Testis (tissue), 3 donors: ENCODE measurements around the gene ORM2. TPM values are rescaled to one million over a fixed set of nuclear protein-coding genes. Genes with fewer than 3 reads are reported as not detected.

Experiments used
- DNase-seq: peaks from one replicate; pipeline ENCODE4 v3.0.0-alpha.2; 2019
- H3K27ac ChIP-seq, 2 donors: fragments of 200-600 bp; sonication (generic); one replicate each; pipeline ENCODE4 v1.5.1; 2019
- H3K27me3 ChIP-seq: fragments of 200-600 bp; sonication (generic); one replicate; pipeline ENCODE4 v1.5.1; 2019
- H3K36me3 ChIP-seq: fragments of 200-600 bp; sonication (generic); one replicate; pipeline ENCODE4 v1.5.1; 2017; ENCODE audit warnings: low read depth; ENCODE audit errors: missing control alignments
- H3K4me1 ChIP-seq: fragments of 200-600 bp; sonication (generic); one replicate; pipeline ENCODE4 v1.5.1; 2019
- H3K4me3 ChIP-seq, 2 donors: fragments of 200-600 bp; sonication (generic); one replicate each; pipeline ENCODE4 v1.5.1; 2017 to 2019
- H3K9me3 ChIP-seq: fragments of 200-600 bp; sonication (generic); one replicate; pipeline ENCODE4 v1.5.1; 2017
- POLR2A ChIP-seq: fragments of 450-650 bp; IDR thresholded peaks from one replicate; pipeline ENCODE4 v1.6.1; 2017; ENCODE audit warnings: antibody characterized with exemption, mild to moderate bottlenecking, moderate library complexity
- WGBS, 2 donors: methylation state at CpG; one replicate each; pipeline ENCODE4 v1.1.5; 2018; 5-methylcytosine and 5-hydroxymethylcytosine counted together
- intact Hi-C: fragments of 100-400 bp; cut with DNase I; formaldehyde crosslinking; loops from one replicate; pipeline ENCODE4 v1.15.1; 2023; ENCODE audit warnings: low total_unique reads
- polyA plus RNA-seq: library from polyadenylated mRNA; stranded (reverse); fragments of 350-450 nt; fragmentation: Illumina TruSeq; extraction: RNeasy Lipid Tissue Mini Kit (QIAGEN cat#74804); gene quantifications from one replicate; pipeline ENCODE4 v1.2.3, GENCODE V29; 2014; ENCODE audit warnings: low read depth, low replicate concordance; ENCODE audit not compliant: insufficient read depth
- total RNA-seq, 2 donors: library from RNA; depleted of rRNA; stranded (reverse); fragments of >200 nt; gene quantifications; one replicate each; pipeline ENCODE4 v1.2.3, GENCODE V29; 2016
- TF ChIP-seq, protein P1 (sequence below), 3 experiments: fragments of 450-650 bp in 2 of 3; fragments of 200-600 bp in 1 of 3; sonication (generic) in 1 of 3; IDR thresholded peaks; one replicate each; pipeline ENCODE4 v1.5.1; 2016 to 2019; ENCODE audit warnings: antibody characterized with exemption in 3 of 3, mild to moderate bottlenecking in 2 of 3, moderate library complexity in 1 of 3

Gene ORM2
- total and polyA plus RNA-seq, 3 donors from 2014 or later: 0.56 to 2.3 TPM; not detected in 1

DNA sequence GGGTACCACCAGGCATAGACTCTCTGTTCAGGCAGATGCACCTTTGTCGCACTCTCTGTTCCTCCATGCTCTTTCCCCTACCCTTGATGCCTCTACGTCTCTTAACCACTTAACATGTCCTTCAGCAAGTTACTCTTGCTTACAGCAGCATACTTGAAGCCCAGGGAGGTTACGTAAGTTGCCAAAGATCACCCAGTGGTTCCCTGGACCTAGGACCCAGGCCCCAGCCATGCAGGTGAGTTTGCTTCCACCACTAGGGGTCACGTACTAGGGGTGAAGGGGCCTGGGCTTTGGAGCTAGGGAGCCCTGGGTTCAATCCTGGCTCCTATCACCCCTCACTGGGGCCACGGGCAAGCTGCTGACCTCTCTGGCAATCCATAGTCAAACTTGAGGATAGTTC is 49.2 kb downstream of the ORM2 start:
- TF ChIP-seq POLR2A: no peak
- TF ChIP-seq, protein P1, sequence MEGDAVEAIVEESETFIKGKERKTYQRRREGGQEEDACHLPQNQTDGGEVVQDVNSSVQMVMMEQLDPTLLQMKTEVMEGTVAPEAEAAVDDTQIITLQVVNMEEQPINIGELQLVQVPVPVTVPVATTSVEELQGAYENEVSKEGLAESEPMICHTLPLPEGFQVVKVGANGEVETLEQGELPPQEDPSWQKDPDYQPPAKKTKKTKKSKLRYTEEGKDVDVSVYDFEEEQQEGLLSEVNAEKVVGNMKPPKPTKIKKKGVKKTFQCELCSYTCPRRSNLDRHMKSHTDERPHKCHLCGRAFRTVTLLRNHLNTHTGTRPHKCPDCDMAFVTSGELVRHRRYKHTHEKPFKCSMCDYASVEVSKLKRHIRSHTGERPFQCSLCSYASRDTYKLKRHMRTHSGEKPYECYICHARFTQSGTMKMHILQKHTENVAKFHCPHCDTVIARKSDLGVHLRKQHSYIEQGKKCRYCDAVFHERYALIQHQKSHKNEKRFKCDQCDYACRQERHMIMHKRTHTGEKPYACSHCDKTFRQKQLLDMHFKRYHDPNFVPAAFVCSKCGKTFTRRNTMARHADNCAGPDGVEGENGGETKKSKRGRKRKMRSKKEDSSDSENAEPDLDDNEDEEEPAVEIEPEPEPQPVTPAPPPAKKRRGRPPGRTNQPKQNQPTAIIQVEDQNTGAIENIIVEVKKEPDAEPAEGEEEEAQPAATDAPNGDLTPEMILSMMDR (IDR thresholded peaks at IDR 0.05): no peak

More for the DNA sequence above, 49.2 kb downstream of the ORM2 start:
- H3K27me3 ChIP-seq: no peaks in the 10 kb centered on the region
- intact Hi-C loops: no loop called here
- no peak for DNase-seq
- H3K4me3 ChIP-seq: no peak overlapping the region
- H3K9me3 ChIP-seq: no peaks in the 10 kb centered on the region
- 99 to 100% methylated on average over 5 of the region's 5 CpGs for WGBS, 2 donors
- H3K27ac ChIP-seq: no peak overlapping the region
- H3K4me1 ChIP-seq: peaks cover 11% of the 10 kb centered on the region
- no peaks in the 10 kb centered on the region for H3K36me3 ChIP-seq

Other genes starting within 250 kb of the ORM2 start
- 1 to 10 TPM; 5.4 to 9.2 TPM for gene KIF12, start 230.6 kb upstream of the ORM2 start, total RNA-seq
- 7.1 TPM for gene KIF12, start 230.6 kb upstream of the ORM2 start, polyA plus RNA-seq
- gene COL27A1, start 174.3 kb upstream of the ORM2 start, total RNA-seq: 10 to 100 TPM; 25.7 to 68.8 TPM
- 9.3 TPM for gene COL27A1, start 174.3 kb upstream of the ORM2 start, polyA plus RNA-seq
- not detected for gene ORM1, start 6.8 kb upstream of the ORM2 start, total RNA-seq
- gene ORM1, start 6.8 kb upstream of the ORM2 start, polyA plus RNA-seq: 1.6 TPM
- gene AKNA, start 58.1 kb downstream of the ORM2 start, total RNA-seq: 10 to 100 TPM; 21.2 to 31.5 TPM
- gene AKNA, start 58.1 kb downstream of the ORM2 start, polyA plus RNA-seq: 20.6 TPM
- gene WHRN, start 175.6 kb downstream of the ORM2 start, total RNA-seq: 100 to 1,000 TPM; 181 to 208 TPM
- gene WHRN, start 175.6 kb downstream of the ORM2 start, polyA plus RNA-seq: 70.3 TPM